ENCODE measurements around the gene GCSAML.

The GCSAML gene

DNA sequence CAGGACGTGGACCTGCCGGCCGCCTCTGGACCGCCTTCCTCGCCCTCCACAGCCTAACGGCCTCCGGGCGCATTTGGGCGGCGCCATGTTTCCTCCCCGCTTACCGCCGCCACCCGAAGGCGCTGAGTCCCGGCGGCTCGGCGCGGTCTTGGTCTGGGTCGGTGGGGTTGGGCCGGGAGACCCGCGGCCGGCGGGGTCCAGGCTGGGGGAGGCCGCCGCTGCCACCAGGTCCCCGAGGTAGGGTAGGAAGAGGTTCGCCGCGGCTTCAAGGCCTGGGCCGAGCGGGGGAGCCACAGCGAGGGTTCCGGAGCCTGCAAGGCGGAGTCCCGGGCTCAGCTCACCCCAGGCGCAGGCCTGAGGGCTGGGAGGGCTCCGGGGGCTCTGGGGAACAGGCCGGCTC is 18.1 kb upstream of the GCSAML start:
- H3K9ac ChIP-seq (ENCODE audit: low read length), result no peak overlapping the region
- H3K9me3 ChIP-seq (ENCODE audit: insufficient read depth, low read length), result no peaks in the 10 kb centered on the region

DNA sequence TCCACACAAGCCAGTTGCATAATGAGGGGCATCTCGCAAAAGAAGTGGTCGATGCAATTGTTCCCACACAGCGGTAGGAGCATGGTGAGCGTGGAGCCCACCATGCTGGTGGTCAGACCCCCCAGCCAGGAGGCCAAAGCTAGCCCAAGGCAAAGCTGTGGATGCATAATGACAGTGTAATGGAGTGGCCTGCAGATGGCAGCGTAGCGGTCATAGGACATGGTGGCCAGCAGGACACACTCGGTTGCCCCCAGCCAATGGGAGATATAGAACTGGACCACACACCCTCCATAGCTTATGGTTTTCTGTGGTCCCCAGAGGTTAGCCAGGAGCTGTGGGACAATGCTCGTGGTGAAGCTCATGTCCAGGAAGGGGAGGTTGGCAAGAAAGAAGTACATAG is 17.0 kb upstream of the GCSAML start:
- H2AFZ ChIP-seq (ENCODE audit: low read depth, low read length), result no peak overlapping the region
- H3K9ac ChIP-seq (ENCODE audit: low read length), result no peak overlapping the region
- no peak overlapping the region for H3K4me3 ChIP-seq (ENCODE audit: low read length)
- no peaks in the 10 kb centered on the region for H3K36me3 ChIP-seq (replicated peaks; ENCODE audit: low read depth, low read length)
- H3K9me3 ChIP-seq (ENCODE audit: insufficient read depth, low read length), result no peaks in the 10 kb centered on the region
- H3K4me2 ChIP-seq (ENCODE audit: low read length), result no peak overlapping the region
- H3K27ac ChIP-seq (ENCODE audit: low read length), result no peak overlapping the region
- H3K4me1 ChIP-seq (ENCODE audit: low read length), result peaks cover 12% of the 10 kb centered on the region
- H3K27me3 ChIP-seq (ENCODE audit: low read depth, low read length), result peaks cover 6% of the 10 kb centered on the region
- H3K79me2 ChIP-seq (ENCODE audit: low read length), result no peaks in the 10 kb centered on the region
- H4K20me1 ChIP-seq (ENCODE audit: insufficient read depth, low read length), result no peaks in the 10 kb centered on the region
- TF ChIP-seq, protein P1, sequence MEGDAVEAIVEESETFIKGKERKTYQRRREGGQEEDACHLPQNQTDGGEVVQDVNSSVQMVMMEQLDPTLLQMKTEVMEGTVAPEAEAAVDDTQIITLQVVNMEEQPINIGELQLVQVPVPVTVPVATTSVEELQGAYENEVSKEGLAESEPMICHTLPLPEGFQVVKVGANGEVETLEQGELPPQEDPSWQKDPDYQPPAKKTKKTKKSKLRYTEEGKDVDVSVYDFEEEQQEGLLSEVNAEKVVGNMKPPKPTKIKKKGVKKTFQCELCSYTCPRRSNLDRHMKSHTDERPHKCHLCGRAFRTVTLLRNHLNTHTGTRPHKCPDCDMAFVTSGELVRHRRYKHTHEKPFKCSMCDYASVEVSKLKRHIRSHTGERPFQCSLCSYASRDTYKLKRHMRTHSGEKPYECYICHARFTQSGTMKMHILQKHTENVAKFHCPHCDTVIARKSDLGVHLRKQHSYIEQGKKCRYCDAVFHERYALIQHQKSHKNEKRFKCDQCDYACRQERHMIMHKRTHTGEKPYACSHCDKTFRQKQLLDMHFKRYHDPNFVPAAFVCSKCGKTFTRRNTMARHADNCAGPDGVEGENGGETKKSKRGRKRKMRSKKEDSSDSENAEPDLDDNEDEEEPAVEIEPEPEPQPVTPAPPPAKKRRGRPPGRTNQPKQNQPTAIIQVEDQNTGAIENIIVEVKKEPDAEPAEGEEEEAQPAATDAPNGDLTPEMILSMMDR (IDR thresholded peaks at IDR 0.05; ENCODE audit: low read depth, low read length), result peak; percentile 54
- TF ChIP-seq EZH2phosphoT487 (IDR thresholded peaks at IDR 0.05; ENCODE audit: low read depth), result no peak

More for the DNA sequence above, 18.1 kb upstream of the GCSAML start:
- Histone ChIP-seq H3K4me1 (ENCODE audit: low read length) (peaks cover 11% of the 10 kb centered on the region), H3K27ac (ENCODE audit: low read length) (no peak overlapping the region), H2AFZ (ENCODE audit: low read depth, low read length) (no peak overlapping the region), H4K20me1 (ENCODE audit: insufficient read depth, low read length) (no peaks in the 10 kb centered on the region), H3K27me3 (ENCODE audit: low read depth, low read length) (peaks cover 12% of the 10 kb centered on the region), H3K4me3 (ENCODE audit: low read length) (no peak overlapping the region), H3K79me2 (ENCODE audit: low read length) (no peaks in the 10 kb centered on the region), H3K36me3 (replicated peaks; ENCODE audit: low read depth, low read length) (no peaks in the 10 kb centered on the region), H3K4me2 (ENCODE audit: low read length) (no peak overlapping the region)
- TF ChIP-seq, protein P1 (IDR thresholded peaks at IDR 0.05; ENCODE audit: low read depth, low read length), result no peak
- TF ChIP-seq EZH2phosphoT487 (IDR thresholded peaks at IDR 0.05; ENCODE audit: low read depth), result no peak

DNA sequence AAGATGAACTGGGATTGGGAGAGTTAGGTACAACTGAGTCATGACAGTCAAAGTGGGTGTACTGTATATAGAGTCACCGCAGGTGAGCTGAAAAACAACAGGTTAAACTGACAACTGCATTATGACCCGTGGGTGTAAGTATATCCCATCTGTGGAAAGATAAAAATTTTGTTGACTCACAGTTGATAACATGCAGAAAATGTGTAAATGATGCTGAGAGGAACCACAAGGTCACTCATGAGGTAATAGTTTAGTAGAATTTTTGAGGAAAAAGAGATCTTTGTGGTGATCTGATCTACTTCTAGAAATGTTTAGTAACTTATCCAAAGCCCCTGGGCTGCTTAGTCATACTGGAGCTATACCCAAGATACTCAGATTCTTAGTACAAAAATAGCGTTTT is 13.5 kb upstream of the GCSAML start:
- Histone ChIP-seq H3K4me3 (ENCODE audit: low read length) (no peak overlapping the region), H3K36me3 (replicated peaks; ENCODE audit: low read depth, low read length) (no peaks in the 10 kb centered on the region), H3K27ac (ENCODE audit: low read length) (no peak overlapping the region), H3K9me3 (ENCODE audit: insufficient read depth, low read length) (0 out of 2 replicates have a peak, but pooled peaks cover 5% of the 10 kb centered on the region), H3K4me1 (ENCODE audit: low read length) (peaks cover 15% of the 10 kb centered on the region), H3K79me2 (ENCODE audit: low read length) (no peaks in the 10 kb centered on the region), H4K20me1 (ENCODE audit: insufficient read depth, low read length) (no peaks in the 10 kb centered on the region), H3K27me3 (ENCODE audit: low read depth, low read length) (peaks cover 12% of the 10 kb centered on the region), H3K4me2 (ENCODE audit: low read length) (no peak overlapping the region), H2AFZ (ENCODE audit: low read depth, low read length) (no peak overlapping the region), H3K9ac (ENCODE audit: low read length) (no peak overlapping the region)
- TF ChIP-seq, protein P1 (IDR thresholded peaks at IDR 0.05; ENCODE audit: low read depth, low read length), result no peak
- TF ChIP-seq EZH2phosphoT487 (IDR thresholded peaks at IDR 0.05; ENCODE audit: low read depth), result no peak

DNA sequence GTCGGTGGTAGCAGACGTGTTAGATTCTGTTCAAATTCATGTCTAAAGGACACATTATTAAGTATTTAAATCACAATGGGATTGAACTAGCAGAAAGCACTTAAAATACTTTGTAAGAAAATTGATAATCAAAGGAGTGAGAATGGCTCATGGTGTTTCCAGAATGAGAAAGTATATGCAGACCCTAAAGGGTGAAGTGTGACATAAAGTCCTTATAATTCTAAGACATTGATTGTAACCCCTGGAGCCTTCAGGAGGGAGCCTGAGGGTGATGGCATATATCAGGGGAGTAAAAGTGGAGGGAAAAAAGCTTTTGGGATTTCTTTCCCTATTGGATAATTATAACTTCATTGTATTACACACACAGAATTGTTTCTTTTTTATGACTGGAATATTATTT is 12.6 kb upstream of the GCSAML start, which contains the start of gene OR2C3:
TSS of gene OR2C3 (minus strand) at position 101 of the 400 bp plus-strand sequence. CDS start 3,929 bp downstream, outside the sequence.
- Histone ChIP-seq H3K9ac (ENCODE audit: low read length) (no peak within 1 kb of the TSS), H3K9me3 (ENCODE audit: insufficient read depth, low read length) (0 out of 2 replicates have a peak, but pooled peaks cover 5% of the 10 kb centered on the region), H3K4me1 (ENCODE audit: low read length) (peaks cover 18% of the 10 kb centered on the region), H3K79me2 (ENCODE audit: low read length) (no peaks in the 10 kb centered on the region), H3K27ac (ENCODE audit: low read length) (no peak within 1 kb of the TSS), H4K20me1 (ENCODE audit: insufficient read depth, low read length) (no peaks in the 10 kb centered on the region), H3K4me3 (ENCODE audit: low read length) (no peak within 1 kb of the TSS), H3K27me3 (ENCODE audit: low read depth, low read length) (peaks cover 12% of the 10 kb centered on the region), H3K4me2 (ENCODE audit: low read length) (no peak within 1 kb of the TSS), H3K36me3 (replicated peaks; ENCODE audit: low read depth, low read length) (no peaks in the 10 kb centered on the region), H2AFZ (ENCODE audit: low read depth, low read length) (no peak within 1 kb of the TSS)
- TF ChIP-seq, protein P1 (IDR thresholded peaks at IDR 0.05; ENCODE audit: low read depth, low read length), result no peak
- no peak for TF ChIP-seq EZH2phosphoT487 (IDR thresholded peaks at IDR 0.05; ENCODE audit: low read depth)
